ENCODE measurements around the gene KIF21A.

The KIF21A gene

DNA sequence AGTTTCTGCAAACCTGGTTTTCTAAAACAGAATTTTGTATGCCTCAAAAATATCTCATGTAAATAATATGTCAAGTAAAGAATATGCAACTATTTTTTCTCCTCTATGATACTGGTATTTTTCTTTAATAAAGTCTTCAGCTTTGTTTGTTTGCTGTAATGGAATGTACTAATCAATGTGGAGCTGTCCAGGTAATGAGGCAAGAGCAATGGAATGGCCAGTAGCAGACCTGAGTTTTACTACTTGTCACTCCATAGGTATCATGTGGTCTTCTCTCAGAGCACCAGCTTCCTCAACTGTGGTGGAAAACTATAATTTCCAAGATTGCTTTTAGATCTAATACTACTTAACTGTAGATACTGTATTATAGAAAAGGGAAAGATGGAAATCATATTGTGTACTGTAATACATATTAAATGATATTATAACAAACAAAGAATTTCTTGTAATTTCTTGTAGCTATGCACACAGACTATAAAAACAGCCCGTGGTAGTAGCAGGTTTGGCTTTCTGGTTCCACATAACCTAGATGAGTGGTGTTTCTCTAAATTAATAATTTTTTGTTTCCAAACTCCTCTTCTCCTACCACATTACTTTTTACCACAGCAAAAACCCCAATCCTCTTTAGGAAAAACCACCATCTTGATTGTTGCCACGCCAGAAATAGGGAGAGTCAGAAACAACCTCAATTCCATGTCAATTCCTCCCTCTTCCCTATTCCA lies 70.6 kb downstream of the KIF21A start:
- Histone ChIP-seq H3K36me3 (replicated peaks; ENCODE audit: low read depth, low read length) (peaks cover 3% of the 10 kb centered on the region), H3K79me2 (ENCODE audit: low read length) (no peaks in the 10 kb centered on the region), H3K4me2 (ENCODE audit: low read length) (peak overlapping the region; percentile 64), H3K27me3 (ENCODE audit: low read depth, low read length) (no peaks in the 10 kb centered on the region), H4K20me1 (ENCODE audit: insufficient read depth, low read length) (no peaks in the 10 kb centered on the region), H2AFZ (ENCODE audit: low read depth, low read length) (no peak overlapping the region), H3K9me3 (ENCODE audit: insufficient read depth, low read length) (no peaks in the 10 kb centered on the region), H3K27ac (ENCODE audit: low read length) (no peak overlapping the region), H3K4me3 (ENCODE audit: low read length) (peak overlapping the region; percentile 37), H3K9ac (ENCODE audit: low read length) (no peak overlapping the region), H3K4me1 (ENCODE audit: low read length) (peaks cover 40% of the 10 kb centered on the region)
- no peak for TF ChIP-seq EZH2phosphoT487 (IDR thresholded peaks at IDR 0.05; ENCODE audit: low read depth)
- TF ChIP-seq, protein P1, sequence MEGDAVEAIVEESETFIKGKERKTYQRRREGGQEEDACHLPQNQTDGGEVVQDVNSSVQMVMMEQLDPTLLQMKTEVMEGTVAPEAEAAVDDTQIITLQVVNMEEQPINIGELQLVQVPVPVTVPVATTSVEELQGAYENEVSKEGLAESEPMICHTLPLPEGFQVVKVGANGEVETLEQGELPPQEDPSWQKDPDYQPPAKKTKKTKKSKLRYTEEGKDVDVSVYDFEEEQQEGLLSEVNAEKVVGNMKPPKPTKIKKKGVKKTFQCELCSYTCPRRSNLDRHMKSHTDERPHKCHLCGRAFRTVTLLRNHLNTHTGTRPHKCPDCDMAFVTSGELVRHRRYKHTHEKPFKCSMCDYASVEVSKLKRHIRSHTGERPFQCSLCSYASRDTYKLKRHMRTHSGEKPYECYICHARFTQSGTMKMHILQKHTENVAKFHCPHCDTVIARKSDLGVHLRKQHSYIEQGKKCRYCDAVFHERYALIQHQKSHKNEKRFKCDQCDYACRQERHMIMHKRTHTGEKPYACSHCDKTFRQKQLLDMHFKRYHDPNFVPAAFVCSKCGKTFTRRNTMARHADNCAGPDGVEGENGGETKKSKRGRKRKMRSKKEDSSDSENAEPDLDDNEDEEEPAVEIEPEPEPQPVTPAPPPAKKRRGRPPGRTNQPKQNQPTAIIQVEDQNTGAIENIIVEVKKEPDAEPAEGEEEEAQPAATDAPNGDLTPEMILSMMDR (IDR thresholded peaks at IDR 0.05; ENCODE audit: low read depth, low read length), result no peak

DNA sequence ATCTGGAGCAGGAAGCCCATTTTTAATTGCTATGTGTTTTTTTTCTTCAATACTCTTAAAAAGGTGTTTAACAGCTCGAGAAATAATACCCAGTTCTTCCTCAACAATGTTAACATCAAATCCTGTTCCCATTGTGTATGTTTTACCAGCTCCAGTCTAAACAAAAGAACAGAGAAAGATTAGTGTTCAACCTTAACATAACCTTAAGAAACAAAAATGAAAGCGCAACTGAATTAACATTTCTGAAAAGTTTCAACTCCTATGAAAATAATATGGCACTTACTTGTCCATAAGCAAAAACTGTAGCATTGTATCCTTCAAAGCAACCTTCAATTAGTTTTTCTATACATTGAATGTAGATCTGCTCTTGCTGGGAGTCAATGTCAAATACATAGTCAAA lies 73.2 kb downstream of the KIF21A start:
- no peaks in the 10 kb centered on the region for H3K79me2 ChIP-seq (ENCODE audit: low read length)
- no peaks in the 10 kb centered on the region for H4K20me1 ChIP-seq (ENCODE audit: insufficient read depth, low read length)
- H3K4me3 ChIP-seq (ENCODE audit: low read length), result no peak overlapping the region
- peaks cover 34% of the 10 kb centered on the region for H3K4me1 ChIP-seq (ENCODE audit: low read length)
- H3K27me3 ChIP-seq (ENCODE audit: low read depth, low read length), result no peaks in the 10 kb centered on the region
- H3K9me3 ChIP-seq (ENCODE audit: insufficient read depth, low read length), result 0 out of 2 replicates have a peak, but pooled peaks cover 5% of the 10 kb centered on the region
- no peak overlapping the region for H2AFZ ChIP-seq (ENCODE audit: low read depth, low read length)
- no peak overlapping the region for H3K27ac ChIP-seq (ENCODE audit: low read length)
- H3K4me2 ChIP-seq (ENCODE audit: low read length), result no peak overlapping the region
- TF ChIP-seq EZH2phosphoT487 (IDR thresholded peaks at IDR 0.05; ENCODE audit: low read depth), result no peak
- TF ChIP-seq, protein P1 (IDR thresholded peaks at IDR 0.05; ENCODE audit: low read depth, low read length), result no peak
- H3K9ac ChIP-seq (ENCODE audit: low read length), result no peak overlapping the region
- peaks cover 12% of the 10 kb centered on the region for H3K36me3 ChIP-seq (replicated peaks; ENCODE audit: low read depth, low read length)

DNA sequence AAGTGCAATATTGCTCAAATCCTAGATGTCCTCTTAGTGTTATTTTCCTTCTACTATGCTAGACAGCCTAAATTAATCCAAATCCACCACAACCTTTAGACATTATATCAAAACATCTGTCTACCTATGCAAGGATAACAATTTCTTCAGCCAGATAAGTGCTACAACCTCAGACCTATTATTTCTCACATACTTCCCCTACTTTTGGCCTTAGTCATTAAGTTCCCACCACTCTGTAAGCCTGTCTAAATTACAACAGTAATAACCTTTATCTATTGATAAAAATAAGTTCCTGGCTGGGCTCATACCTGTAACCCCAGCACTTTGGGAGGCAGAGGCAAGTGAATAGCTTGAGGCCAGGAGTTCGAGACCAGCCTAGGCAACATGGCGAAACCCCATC lies 74.0 kb downstream of the KIF21A start:
- H3K4me1 ChIP-seq (ENCODE audit: low read length), result peaks cover 32% of the 10 kb centered on the region
- H3K27me3 ChIP-seq (ENCODE audit: low read depth, low read length), result no peaks in the 10 kb centered on the region
- H3K9ac ChIP-seq (ENCODE audit: low read length), result no peak overlapping the region
- no peaks in the 10 kb centered on the region for H3K79me2 ChIP-seq (ENCODE audit: low read length)
- H3K4me2 ChIP-seq (ENCODE audit: low read length), result no peak overlapping the region
- peaks cover 18% of the 10 kb centered on the region for H3K36me3 ChIP-seq (replicated peaks; ENCODE audit: low read depth, low read length)
- H2AFZ ChIP-seq (ENCODE audit: low read depth, low read length), result no peak overlapping the region
- no peaks in the 10 kb centered on the region for H4K20me1 ChIP-seq (ENCODE audit: insufficient read depth, low read length)
- H3K4me3 ChIP-seq (ENCODE audit: low read length), result no peak overlapping the region
- no peak overlapping the region for H3K27ac ChIP-seq (ENCODE audit: low read length)
- H3K9me3 ChIP-seq (ENCODE audit: insufficient read depth, low read length), result 0 out of 2 replicates have a peak, but pooled peaks cover 5% of the 10 kb centered on the region
- TF ChIP-seq EZH2phosphoT487 (IDR thresholded peaks at IDR 0.05; ENCODE audit: low read depth), result no peak
- TF ChIP-seq, protein P1 (IDR thresholded peaks at IDR 0.05; ENCODE audit: low read depth, low read length), result no peak

DNA sequence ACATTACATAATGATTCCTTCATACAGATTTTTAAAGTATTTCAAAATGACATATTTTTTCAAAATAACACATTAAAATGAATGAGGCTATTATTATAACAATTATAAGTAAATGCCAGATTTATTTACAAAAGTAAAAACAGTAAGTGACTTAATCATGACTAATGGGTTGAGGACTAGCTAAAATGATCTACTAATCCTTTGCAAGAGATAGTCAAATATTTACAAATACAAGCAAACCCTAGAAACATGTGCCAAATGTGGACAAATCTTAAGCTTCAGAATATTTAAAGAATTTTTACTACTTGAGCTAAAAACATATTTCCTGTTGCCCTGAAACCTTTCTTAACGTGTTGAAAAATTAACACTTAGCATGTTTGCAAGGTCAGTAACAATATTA lies 74.8 kb downstream of the KIF21A start:
- Histone ChIP-seq H3K4me3 (ENCODE audit: low read length) (no peak overlapping the region), H3K9ac (ENCODE audit: low read length) (no peak overlapping the region), H3K4me2 (ENCODE audit: low read length) (no peak overlapping the region), H3K4me1 (ENCODE audit: low read length) (peaks cover 25% of the 10 kb centered on the region), H3K9me3 (ENCODE audit: insufficient read depth, low read length) (0 out of 2 replicates have a peak, but pooled peaks cover 5% of the 10 kb centered on the region), H3K79me2 (ENCODE audit: low read length) (no peaks in the 10 kb centered on the region), H3K27ac (ENCODE audit: low read length) (no peak overlapping the region), H3K27me3 (ENCODE audit: low read depth, low read length) (no peaks in the 10 kb centered on the region), H3K36me3 (replicated peaks; ENCODE audit: low read depth, low read length) (peaks cover 18% of the 10 kb centered on the region), H2AFZ (ENCODE audit: low read depth, low read length) (no peak overlapping the region), H4K20me1 (ENCODE audit: insufficient read depth, low read length) (no peaks in the 10 kb centered on the region)
- TF ChIP-seq, protein P1 (IDR thresholded peaks at IDR 0.05; ENCODE audit: low read depth, low read length), result no peak
- TF ChIP-seq EZH2phosphoT487 (IDR thresholded peaks at IDR 0.05; ENCODE audit: low read depth), result no peak
